ENCODE measurements around the gene AP2S1.

- no peak for TF ChIP-seq CTCF (optimal IDR thresholded peaks at IDR 0.05 in 1 of 3, IDR thresholded peaks at IDR 0.05 in 1 of 3, conservative IDR thresholded peaks at IDR 0.05 in 1 of 3; ENCODE audit: extremely low read depth in 1 of 3, insufficient read depth in 2 of 3, low read length in 3 of 3)
- TF ChIP-seq EZH2 (IDR thresholded peaks at IDR 0.05; ENCODE audit: low read length), result no peak
Observed at GRCh38 chr19:46838160-46838559, 12.5 kb downstream of the AP2S1 start.

All from keratinocyte (primary cell).